Measurements from ENCODE around the gene SH3BP2. TPM values are rescaled to one million over a fixed set of nuclear protein-coding genes. Genes with fewer than 3 reads are reported as not detected.

SH3BP2 gene
- 19.1 TPM for total RNA-seq
- long read RNA-seq, partial matches to known transcripts = 16 of 18 reads
- long read RNA-seq, other reads (novel, unspliced or antisense) = 2 of 18 reads

GRCh38 chr4:2792711-2793585, at the start of gene SH3BP2:
TSS of gene SH3BP2 (plus strand) at chr4:2793085. CDS start at chr4:2820618, 27,533 bp downstream.
- DNase-seq (ENCODE audit: low spot score) = peak; percentile 93
- intact Hi-C loops (cut with DNase I) = loop anchor here (2.0 kb wide), 1 partner anchor 26 kb away; no protein-coding TSS in a partner anchor

DNA sequence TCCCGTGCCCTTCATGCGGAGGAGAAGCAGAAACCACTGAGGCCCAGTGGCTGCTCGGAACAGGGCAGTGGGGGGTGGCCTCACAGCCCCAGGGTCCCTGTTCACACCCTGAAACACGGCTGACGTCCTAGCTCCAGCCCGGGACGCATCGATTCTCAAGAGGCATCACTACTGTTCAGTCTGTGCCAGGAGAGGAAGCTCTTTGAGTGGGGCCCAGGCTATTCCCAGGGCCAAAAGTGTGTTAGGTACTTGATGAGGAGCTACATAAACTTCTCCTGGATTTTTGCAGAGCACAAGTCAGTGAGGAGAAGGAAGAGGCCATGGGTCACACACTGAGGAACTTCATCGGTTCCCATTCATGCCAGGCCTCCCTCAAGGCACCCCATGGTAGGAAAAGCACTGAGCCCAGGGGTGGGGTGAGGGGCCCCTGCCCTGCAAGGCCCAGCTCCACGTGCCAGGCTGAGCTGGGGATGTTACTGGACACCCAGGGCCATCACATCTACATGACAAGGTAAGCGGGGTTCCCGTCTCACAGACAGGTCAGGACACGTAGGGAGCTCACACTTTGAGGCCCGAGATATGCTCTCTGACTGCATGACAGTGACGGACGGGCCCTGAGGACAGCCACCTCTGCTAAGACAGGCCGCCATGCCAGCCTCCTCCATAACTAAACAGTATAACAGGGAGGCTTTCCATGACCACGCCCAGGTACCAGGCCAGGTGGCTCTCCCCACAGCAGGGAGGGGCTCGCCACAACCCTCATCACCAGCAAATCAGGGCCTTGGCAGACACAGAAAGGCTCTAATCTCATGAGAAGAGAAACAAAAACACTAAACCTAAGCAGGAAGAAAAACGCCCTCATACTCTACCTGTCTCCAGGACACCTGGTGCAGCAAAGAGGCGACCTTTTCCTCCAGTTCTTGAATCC, 49.1 kb upstream of the SH3BP2 start:
- intact Hi-C loops (cut with DNase I) = no loop called here
- no peak for DNase-seq (ENCODE audit: low spot score)

- intact Hi-C loops (cut with DNase I) = no loop called here
- DNase-seq (ENCODE audit: low spot score) = no peak
Measured at GRCh38 chr4:2744576-2745270, 48.2 kb upstream of the SH3BP2 start.

- DNase-seq (ENCODE audit: low spot score) = no peak
- intact Hi-C loops (cut with DNase I) = no loop called here
Measured at GRCh38 chr4:2745516-2745915, 47.4 kb upstream of the SH3BP2 start.

DNA sequence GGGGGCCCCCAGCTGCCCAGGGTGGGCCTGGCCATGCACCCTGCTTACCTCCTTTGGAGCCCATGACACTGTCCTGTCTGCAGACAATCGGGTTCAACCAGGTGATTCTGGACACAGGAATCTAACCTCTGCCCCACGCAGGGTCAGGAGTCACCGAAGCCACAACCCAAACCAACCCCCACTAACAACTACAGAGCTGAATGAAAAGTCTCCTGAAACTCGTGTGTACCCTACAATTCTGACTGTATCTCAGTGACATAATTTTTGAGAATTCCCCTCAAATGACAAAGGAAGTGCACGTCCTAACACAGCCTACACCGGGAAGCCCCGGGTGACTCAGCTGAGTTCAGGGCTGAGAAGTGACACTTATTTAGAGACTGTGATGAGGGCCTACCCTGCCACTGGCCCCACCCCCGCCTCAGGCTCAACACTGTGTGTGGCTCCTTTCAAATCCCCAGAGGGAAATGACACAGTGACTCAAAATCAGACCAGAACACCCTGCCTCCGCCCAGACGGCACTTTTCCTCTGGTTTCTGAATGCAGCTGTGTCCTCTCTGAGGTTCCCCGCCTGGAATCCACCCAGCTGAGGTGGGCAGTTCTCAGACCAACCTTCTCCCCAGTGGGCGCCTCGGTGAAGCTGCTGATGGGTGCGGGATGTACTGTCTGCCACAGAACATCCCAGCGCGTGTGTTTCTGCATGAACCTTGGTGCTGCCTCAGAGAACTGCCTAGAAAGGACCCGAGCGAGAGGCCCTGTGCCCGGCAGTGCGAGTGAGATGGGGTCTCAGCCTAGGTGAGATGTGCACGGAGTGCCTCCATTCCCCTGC, 46.7 kb upstream of the SH3BP2 start:
- intact Hi-C loops (cut with DNase I) = no loop called here
- DNase-seq (ENCODE audit: low spot score) = peak; percentile 80

DNA sequence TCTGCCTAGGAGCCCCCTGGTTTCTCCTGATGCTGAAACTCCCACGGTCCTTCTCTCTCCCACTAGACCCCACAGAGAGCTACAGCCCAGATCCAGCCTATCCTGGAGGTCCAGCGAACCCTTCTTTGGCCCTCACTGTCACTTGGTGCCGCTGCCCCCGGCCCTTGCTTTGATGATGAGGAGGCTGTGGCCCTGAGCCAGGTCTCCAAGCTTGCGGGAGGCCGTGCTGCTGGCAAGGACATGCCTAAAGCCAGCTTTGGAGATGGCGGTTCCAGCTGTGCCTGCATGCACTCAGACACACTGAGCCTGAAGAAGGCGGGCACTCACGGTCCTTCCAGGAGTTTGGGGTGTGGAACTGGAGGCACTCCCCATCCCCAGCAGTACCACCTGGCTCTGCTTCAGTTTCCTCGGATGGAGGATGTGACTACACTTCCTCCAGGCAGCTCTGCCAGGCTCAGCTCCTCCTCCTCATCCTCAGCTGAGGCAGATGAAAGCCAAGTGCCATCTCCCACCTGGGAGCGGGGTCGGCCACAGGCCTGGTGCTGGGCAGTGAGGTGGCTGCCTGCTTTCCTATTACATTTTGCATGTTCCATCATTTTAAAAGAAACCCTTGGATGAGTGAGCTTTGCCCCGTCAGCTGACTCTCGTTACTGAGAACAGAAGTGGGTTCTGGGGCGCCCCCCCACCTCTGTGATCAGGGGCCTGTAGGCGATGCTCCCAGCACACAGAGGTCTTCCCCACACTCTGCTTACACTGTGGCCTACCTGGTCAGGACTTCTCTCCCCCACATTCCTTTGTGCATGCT, 45.8 kb upstream of the SH3BP2 start:
- DNase-seq (ENCODE audit: low spot score) = no peak
- intact Hi-C loops (cut with DNase I) = no loop called here

GRCh38 chr4:2750719-2751605, 41.9 kb upstream of the SH3BP2 start:
- no peak for DNase-seq (ENCODE audit: low spot score)

DNA sequence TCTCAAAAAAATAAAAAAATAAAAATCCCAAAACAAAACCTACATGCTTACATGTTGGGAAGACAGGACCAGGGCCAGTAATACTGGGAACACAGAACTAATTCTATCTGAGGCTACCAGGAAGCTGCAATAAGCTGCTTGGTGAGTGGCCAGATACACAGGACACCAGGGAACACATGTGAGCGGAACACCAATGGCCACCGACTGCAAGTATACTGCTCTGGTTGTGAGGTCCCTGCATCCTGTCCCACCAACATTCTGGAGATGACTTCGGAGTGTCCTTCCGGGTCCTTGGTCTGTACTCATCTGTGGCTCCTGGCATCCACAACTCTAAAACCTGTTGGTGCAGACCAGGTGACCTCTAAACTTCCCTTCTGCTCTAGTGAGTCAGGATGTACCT, 39.4 kb upstream of the SH3BP2 start:
- intact Hi-C loops (cut with DNase I) = loop anchor here (10.0 kb wide), 1 partner anchor 219 kb away; the partner anchor contains the start of gene FAM193A

More at GRCh38 chr4:2750719-2751605, 41.9 kb upstream of the SH3BP2 start:
- intact Hi-C loops (cut with DNase I) = loop anchor here (10.0 kb wide), 1 partner anchor 216 kb away; the partner anchor contains the start of gene FAM193A

DNA sequence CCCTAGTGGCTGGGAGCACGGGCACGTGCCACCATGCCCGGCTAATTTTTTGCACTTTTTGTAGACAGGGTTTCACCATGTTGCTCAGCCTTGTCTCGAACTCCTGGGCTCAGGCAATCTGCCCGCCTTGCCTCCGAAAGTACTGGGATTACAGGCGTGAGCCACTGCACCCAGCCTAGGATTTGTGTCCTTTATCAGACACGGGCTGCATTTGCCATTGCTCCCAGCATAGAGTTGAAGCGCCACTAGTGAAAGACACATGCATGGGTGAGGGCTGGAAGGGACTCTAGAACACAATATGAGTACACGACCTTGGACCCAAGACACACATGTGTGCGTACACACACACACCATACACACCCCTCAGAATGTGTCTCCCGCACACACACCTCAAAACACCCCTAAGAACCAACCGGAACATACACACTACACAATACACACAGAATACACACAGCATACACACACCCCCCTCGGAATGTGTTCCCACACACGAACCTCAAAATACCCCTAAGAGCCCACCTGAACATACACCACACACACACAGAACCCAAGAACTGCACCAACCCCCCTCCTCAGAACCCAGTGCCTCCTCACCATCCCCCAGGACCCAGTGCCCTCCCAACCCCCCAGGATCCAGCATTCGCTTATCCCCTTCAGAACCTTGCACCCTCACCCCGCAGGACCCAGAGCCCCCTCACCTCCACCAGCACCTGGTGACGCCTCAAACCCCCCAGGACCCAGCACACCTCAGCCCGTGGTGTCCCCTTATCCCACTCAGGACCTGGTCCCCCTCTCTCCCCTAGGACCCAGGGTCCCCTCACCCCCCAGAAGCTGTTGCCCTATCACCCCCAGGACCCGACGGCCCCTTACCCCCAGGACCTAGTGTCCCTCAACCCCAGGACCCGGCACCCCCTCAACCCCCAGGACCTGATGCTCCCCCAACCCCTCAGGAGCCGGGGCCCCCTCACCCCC, 37.8 kb upstream of the SH3BP2 start:
- intact Hi-C loops (cut with DNase I) = loop anchor here (10.0 kb wide), 1 partner anchor 220 kb away; the partner anchor contains the start of gene FAM193A
- no peak for DNase-seq (ENCODE audit: low spot score)

More for the DNA sequence above, 39.4 kb upstream of the SH3BP2 start:
- DNase-seq (ENCODE audit: low spot score) = no peak

DNA sequence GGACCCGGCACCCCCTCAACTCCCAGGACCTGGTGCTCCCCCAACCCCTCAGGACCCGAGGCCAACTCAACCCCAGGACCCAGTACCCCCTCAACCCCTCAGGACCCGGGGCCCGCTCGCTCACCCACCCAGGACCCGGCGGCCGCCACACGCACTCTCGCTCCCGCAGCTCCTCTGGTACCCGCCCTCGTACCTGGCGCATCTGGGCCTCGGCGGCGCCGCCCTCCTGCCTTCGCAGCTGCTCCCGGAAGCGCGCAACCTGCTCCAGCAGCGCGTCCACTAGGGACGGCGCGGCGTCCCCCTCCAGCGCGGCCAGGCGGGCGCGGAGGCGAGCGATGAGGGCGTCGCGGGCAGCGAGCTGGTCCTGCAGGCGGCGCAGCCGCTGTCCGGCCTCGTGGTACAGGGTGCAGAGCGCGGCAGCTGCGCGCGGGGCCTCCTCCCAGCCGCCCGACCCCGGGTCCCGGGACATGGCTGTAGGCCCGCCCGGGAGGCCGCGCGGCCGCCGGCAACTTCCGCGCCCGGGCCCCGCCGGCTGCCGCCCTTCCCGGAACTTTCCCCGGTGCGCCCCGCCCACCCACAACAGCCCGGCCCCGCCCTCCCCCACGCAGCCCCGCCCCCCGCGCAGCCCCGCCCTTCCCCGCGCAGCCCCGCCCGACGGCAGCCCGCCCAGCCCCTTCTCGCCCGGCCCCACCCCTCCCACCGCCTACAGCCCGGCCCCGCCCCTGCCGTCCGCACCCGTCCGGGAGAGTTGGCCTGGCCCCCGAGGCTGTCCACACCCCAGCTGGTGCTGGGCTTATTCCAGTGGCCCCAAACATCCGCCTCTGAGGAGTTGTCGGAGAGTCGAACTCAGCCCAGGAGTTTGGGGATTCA, 36.8 kb upstream of the SH3BP2 start, which contains the start of gene TNIP2:
Gene TNIP2, minus strand, starts transcription at position 516 of the 870 bp plus-strand sequence. Its CDS starts 47 bp downstream, at position 469.
- peak; percentile 95 for DNase-seq (ENCODE audit: low spot score)
- intact Hi-C loops (cut with DNase I) = loop anchor here (2.0 to 10.0 kb wide), 2 partner anchors 179 to 221 kb away; partner anchors contain the start of gene FAM193A

GRCh38 chr4:2756691-2757350, 36.1 kb upstream of the SH3BP2 start:
- intact Hi-C loops (cut with DNase I) = loop anchor here (2.0 to 10.0 kb wide), 2 partner anchors 178 to 222 kb away; partner anchors contain the start of gene FAM193A
- no peak for DNase-seq (ENCODE audit: low spot score)

DNA sequence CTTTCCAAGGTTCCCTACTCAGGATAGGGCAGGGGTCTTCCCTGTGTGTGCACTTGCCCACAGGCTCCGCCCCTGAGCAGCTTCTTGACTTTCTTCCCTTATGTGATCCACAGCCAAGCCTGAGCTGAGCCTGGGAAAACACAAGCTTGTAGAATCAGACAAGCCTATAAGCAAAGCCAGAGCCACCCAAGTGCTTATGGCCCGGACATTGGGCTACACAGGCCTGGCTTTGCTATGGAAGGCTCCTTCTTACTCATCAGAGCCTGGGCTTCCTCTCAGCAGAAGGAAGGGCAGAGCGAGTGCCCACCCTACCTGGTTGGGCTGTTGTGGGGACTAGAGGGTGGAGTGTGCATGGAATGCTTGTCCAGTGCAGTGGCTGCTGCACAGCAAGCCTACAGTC, 35.5 kb upstream of the SH3BP2 start:
- no peak for DNase-seq (ENCODE audit: low spot score)
- intact Hi-C loops (cut with DNase I) = loop anchor here (2.0 to 10.0 kb wide), 2 partner anchors 177 to 223 kb away; partner anchors contain the start of gene FAM193A
